Measurements from ENCODE around the gene MIDN.

Gene MIDN

DNA sequence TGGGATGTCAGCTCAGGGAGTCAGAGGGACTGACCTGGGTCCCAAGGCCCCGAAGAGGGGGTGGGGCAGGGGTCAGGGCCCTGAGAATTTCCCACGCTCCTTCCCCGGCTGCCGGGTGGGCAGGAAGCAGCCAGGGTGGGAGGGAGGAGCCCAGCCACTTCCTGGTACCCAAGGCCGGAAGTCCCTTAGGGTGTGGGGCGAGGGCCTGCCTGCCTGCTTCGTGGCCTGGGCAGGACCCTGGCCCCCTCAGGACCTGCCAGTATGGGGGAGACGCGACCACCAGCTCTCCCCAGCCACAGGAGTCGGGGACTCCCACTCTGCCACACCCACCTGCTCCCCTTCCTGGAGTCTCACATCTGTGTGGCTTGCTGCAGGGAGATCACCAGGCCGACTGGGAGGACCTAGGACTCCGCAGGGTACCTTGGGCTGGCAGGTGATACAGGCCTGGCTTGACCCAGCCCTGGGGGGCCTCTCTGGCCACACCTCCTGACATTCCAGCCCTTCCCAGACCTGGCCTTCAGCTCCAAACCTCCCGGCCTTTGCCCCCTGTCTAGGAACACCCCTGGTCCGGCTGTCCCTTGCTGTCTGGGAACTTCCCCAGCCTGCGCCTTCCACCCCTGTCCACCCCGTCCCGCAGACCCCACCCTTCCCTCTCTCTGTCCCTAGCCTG, 11.0 kb downstream of the MIDN start:
- peak; percentile 82 to 84 for DNase-seq

- peak; percentile 76 for DNase-seq
These were observed 11.7 kb downstream of the MIDN start for GRCh38 chr19:1259876-1260748.

DNA sequence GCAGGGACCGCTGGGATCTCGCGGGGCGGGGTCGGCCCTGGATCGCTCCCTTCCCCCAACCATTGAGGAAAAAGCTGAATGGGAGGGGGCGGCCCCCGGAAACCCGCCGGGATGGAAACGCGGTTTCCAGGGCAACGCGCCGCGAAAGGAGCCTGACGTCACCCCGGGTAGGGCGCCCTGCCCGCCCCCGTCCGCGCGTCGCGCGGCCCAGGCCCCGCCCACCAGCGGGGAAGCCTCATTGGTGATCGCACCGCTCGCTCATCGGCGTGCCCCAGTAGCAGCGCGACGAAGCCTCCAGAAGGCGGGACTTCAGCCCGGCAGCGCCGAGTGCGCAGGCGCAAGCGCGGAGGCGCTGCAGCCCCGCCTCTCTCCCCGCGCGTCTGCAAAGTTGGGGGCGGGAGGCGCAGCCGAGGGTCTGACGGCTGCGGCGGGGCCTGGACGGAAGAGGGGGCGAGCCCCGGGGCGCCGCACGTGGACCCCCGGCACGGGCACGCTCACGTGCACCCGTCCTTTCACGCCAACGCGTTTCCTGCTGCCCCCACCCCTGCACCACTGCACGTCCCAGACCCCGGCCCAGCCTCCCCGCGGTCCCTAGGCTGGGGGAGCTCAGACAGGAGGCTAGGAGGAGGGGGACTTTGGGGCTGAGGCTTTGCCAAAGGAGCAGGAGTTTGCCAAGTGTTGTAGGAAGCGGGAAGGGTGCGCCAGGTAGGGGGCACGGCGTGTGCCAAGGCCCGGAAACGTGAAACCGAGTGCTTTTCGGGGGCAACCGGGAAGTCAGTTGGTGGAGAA, 12.6 kb downstream of the MIDN start:
- peak; percentile 98 for DNase-seq

GRCh38 chr19:1261538-1261797, 13.1 kb downstream of the MIDN start:
- DNase-seq = peak; percentile 57 to 67

DNA sequence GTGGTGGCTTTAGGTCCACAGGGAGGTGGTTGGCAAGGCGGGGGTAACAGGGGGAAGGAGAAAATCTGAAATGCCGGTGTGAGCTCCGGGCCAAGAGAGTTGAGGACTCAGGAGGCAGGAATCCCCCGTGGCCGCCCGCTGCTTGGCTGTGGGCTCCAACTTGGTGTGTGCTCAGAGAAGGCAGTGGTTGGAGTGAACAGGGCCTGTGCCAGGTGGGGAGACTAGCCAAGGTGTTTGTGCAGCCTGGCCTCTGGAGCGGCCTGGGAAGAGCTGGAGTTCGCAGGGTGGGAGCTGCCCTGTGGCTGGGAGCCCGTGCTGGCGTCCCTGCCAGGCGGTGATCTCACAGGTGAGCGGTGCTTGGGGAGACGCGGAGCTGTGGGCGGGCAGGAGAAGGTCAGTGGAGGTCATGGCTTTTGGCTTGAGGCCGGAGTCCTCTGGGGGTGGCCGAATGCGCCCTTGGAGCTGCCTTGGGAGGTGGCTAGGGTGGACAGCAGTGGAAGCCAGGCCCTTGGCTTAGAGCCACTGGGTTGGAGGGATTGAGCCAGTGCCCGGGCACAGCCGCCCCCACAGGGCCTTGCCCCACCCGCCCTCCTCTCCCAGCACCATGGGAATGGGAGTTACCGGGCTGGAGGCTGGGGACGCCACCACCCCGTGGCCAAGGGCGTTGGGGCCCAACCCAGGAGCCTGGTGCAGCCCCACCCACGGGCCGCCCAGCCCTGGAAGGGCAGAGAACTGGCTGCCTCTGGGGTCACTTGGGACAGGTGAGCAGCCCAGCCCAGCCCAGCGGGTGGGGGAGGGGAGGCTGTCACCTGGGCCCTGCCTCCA, 13.6 kb downstream of the MIDN start:
- peak in 1 of 2 donors; percentile 63 for DNase-seq

DNA sequence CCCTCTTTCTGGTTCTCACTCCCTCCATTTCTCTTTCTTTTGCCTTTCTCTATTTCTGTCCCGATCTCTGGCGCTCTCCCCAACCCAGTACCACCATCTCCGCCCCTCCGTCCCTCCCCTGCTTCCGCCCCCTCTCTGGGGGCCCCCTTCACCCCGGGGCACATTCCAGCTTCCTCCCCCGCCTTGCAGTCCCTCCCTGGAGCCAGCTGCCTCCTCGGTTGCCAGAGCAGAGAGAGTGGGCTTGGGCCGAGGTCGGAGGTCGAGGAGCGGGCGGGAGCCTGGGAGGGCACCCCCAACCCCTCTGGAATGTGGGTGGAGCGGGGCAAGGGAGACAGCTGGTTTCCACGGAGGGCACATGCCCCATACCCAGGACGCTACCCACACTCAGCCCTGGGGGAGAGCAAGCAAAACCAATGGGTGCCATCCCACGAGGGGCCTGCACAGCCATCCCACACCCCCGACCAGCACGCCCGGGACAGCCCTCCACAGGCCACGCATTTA, 14.3 kb downstream of the MIDN start:
- DNase-seq = no peak

- no peak for DNase-seq
These were observed 14.8 kb downstream of the MIDN start for GRCh38 chr19:1263188-1263587.

DNA sequence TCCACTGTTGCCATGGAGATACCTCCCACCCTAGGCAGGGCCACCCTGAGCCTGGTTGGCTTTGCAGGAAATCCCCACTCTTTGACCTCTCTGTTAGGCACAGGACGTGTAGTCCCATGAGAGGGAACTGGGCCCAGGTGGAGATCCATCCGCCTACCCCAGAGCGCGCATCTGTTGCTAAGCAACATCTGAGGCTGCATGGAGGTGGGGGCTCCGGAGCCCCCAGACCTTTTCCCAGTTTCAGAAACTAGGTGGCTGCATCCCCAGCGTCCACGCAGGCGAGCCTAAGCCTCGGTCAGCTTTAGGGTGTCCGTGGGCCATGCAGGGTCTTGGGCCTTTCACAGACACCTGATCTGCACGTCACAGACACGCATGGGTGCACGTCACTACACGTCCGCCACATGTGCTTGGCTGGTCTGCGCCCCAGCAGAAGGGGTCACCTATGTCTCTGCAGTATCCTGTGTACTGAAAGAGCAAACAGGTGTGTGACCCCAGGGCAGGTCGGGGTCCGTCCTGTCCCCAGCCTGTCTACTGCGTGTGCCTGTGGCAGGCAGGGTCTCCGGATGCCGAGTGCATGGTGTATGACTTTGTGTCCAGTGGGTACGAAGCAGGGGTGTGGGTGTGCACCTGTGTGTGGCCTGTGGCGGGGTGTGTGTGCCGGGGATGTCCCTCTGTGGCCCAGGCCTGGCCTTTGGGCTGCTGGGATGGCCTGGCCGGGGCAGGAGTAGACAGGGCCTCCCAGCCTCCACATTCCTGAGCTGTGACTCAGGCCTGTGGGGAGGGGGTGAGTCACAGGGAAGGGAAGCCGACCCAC, 16.6 kb downstream of the MIDN start:
- peak in 1 of 2 donors; percentile 58 for DNase-seq

- peak; percentile 40 to 54 for DNase-seq
These were observed 17.3 kb downstream of the MIDN start for GRCh38 chr19:1265615-1266128.

DNA sequence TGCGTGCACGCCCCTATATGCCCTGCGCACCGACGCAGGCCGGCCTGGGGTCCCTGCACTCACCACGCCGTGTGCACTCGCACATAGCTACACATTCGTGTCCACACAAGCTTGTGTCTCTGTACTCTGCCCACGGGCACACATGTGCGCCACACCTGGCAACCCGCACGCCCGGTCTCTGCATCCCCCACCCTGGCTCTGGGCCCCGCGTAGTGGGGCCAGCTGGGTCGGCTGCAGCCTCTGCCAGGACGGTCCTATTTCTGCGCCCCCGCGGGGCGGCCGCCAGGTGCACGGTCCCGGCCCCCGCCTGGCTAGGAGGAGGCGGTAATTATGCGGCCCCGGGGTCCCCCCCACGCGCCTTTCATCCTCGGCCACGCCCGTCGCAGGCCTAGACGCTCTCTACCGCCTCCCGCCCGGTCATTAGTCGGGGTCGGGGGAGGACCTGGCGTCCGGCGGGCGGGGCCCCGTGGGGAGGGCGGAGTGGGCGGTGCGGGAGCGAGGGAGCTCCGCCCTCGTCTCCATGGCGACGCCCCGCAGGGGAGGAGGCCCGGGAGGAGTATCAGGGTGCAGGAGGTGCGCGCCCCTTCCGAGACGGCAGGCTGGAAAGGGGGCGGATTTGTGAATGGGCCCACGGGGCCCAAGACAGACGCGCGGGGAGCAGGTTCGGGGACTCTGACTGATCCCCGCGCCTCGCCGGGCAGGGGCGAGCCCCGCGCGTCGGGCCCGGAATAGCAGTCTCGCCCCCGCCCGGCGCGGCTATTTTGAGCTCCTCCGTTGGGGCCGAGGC, 17.9 kb downstream of the MIDN start:
- DNase-seq = peak; percentile 88 to 93

GRCh38 chr19:1266916-1267476, 18.6 kb downstream of the MIDN start:
- DNase-seq = peak; percentile 66 to 71

DNA sequence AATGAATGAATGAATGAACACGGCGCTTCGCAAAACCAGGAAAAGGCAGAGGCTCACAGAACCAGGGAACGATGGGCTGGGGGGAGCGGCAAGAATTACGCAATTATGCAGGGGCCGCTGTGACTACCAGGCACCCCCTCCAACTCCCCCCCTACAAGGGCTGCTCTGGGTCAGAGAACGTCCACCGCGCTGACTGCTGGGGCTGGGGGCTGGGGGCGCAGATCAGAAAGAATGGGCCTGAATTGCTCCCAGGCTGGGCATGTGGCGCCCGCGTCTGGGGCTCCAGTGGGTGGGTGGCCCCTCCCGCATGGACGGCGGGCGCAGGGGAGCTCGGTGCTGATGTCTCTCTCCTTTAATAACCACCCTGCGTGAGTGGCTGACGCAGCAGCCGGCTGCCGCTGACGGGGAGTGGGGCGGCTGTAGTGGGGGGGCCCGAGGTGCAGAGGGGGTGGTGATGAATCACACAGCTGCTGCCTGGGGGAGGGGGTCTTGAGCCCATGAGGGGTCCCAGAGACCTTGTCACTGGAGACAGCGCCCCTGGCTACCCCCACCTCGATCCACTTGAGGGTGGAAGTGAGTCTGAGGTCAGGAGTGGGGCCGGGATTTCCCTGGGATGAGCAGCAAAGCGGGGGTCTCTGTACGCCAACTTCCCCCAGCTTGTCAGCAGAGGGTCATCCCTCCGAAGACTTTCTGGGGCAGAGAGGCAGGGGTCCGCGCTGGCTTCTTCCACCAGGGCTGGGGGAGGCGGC, 19.3 kb downstream of the MIDN start:
- DNase-seq = no peak

DNA sequence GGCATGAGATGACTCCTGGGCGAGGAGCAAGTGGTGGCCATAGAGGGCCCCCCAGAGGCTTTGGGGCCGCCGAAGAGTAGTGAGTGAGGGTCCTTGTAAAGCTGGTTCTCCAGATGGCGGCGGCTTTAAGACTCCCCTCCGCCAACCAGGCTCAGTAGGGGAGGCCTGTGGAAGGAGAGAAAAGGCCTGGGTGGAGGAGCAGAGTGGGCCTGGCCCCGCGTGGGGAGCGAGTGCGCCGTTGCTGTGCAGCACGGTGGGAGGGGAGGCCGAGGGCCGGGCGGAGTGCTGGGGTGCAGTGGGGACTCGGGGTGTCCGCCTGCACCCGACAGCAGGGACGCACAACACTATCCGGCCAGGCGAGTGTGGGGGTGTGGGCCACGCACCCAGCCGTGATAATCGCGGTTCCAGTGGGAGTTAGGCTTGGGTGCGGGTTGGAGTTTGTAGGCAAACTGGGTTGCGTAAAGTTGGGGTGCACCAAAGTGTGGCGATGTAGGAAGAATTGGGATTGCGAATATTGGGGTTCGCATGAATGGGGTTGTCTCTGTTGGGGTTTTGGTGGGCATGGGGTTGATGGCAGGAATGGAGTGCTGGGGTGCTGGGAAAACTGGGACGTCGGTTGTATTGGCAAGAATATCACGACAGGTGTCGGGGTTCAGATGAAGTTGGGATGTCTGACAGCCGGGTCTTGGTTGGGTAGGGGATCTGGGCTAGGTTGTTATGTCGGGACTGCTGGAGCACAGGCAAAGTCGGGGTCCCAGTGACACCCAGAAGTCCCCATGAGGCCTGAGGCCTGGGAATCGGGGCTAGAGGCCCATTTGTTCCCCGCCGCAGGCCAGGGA, 20.1 kb downstream of the MIDN start:
- DNase-seq = no peak

DNA sequence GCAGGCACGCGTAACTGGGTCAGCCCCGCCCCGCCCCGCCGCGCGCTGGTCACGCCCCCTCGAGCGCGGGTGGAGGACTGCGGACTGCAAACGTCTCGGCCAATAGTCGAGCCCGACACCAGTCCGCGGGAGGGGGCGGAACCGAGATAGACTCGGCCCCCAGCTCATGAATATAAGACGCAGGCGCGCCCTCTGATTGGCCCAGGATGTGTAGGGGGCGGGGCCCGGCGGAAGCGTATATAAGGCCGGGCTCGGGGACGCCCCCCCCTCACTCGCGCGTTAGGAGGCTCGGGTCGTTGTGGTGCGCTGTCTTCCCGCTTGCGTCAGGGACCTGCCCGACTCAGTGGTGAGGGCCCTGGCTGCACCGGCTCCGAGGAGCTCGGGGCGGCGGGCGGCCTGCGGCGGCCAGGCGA, 20.7 kb downstream of the MIDN start, which contains the start of gene CIRBP:
TSS of gene CIRBP (plus strand) at position 268 of the 413 bp plus-strand sequence. CDS start 1,602 bp downstream, outside the sequence.
- peak; percentile 99 for DNase-seq

DNA sequence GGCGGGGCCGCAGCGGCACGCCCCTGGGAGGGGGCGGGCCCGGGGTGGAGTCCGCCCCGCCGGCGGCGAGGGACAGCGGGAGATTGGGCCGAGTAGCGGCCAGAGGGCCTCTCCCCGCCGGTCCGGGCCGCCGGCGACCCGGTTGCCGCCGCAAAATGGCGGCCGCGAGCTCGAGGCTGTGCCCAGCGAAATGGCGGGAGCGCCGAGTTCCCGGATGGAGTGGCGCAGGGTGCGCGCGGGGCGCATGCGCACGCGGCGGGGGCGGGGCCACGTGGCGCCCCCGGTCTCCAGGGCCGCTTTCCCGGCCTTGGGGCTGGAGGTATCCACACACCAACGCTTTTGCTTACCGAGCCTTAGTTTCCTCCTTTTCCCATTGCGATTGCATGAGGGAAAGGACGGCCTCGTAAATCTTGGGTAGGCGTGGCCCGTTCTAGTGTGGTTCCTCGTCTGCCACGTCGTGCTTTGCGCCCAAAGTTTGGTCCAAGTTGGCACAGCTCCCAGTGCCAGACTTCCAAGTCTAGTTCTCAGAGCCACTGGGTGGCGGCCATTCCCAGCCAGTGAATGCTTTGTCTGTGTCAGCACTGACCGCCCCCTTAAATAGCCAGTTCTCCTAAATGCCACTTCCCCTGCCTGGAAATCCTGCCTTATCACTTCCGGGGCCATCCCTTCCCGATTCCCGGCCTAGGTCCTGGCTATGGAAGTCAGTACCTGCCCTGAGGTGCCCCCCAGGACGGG, 21.3 kb downstream of the MIDN start:
- DNase-seq = peak; percentile 86 to 87

DNA sequence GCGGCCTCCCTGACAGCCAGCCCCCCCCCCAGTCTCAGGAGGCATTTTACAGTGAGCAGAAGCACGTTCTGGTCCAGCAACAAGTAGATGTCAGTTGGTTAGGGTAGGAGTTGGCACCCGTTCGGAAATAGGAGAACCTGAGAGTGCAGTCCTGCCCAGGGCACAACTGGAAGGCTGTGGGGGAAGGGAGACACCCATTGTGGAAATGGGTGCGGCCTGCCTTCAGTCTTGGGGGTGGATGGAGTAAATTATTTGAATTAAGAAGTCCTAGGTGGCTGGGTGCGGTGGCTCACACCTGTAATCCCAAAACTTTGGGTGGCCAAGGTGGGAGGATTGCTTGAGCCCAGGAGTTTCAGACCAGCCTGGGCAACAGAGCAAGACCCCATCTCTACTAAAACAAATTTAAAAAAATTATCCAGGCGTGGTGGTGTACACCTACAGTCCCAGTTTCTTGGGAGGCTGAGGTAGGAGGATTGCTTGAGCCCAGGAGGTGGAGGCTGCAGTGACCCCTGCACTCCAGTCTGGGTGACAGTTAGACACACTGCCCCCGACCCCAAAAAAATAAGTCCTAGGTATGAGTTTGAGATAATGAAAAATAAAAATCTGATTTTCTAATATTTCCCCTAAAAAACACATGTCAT, 21.9 kb downstream of the MIDN start:
- peak in 1 of 2 donors; percentile 39 for DNase-seq
